HG03469 (cell line): ENCODE measurements around the gene KRTAP13-1.

Source experiments
- ATAC-seq: cut with Tn5 transposase; IDR thresholded peaks from one replicate; pipeline ENCODE4 v1.9.1; 2021; ENCODE audit warnings: mild to moderate bottlenecking, moderate library complexity, moderate number of reproducible peaks; ENCODE audit not compliant: unreplicated experiment

The KRTAP13-1 gene

DNA sequence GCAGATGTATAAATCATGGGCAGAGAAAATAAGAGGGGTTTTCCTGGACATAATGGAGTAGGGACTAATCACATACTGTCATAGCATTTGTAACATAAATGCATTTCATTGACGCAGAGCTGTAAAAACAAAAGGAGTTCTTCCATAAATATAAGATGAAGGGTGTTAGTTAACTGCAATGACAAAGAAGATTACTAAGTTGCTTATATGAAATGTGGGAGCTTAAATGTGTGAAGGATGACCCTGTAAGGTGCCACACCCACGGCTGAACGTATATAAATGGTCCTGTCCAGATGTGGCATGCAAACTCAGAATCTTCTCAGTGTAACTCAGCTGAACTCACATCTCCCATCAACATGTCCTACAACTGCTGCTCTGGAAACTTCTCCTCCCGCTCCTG lies at the start of gene KRTAP13-1:
Gene KRTAP13-1 (plus strand): TSS at position 301 of the 400 bp plus-strand sequence. CDS start 56 bp downstream, at position 357.
- ATAC-seq, result no peak

GRCh38 chr21:30348506-30348905 lies 47.3 kb upstream of the KRTAP13-1 start, which contains the start of gene KRTAP23-1:
Gene KRTAP23-1, minus strand, starts transcription at chr21:30348606. Its CDS starts 0 bp downstream, at chr21:30348606.
- ATAC-seq, result no peak

GRCh38 chr21:30349572-30349971 lies 46.3 kb upstream of the KRTAP13-1 start:
- ATAC-seq, result no peak

DNA sequence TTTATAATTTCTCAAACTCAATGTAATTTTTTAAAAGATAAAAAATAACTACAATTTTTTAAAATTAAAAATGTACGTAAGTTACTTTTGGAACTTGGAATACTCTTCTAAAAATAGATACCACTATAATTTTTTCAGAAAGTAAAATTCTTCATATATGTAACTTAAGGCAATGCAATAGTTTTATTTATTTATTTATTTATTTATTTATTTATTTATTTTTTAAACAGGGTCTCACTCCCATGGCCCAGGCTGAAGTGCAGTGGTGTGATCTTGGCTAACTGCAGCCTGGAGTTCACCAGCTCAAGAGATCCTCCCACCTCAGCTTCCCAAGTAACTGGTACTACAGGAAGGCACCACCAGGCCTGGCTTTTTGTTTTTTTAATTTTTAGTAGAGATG lies 44.3 kb upstream of the KRTAP13-1 start:
- no peak for ATAC-seq

- ATAC-seq, result no peak
Observed at GRCh38 chr21:30354308-30355005, 41.4 kb upstream of the KRTAP13-1 start.

- no peak for ATAC-seq
Observed at GRCh38 chr21:30355906-30356305, 39.9 kb upstream of the KRTAP13-1 start.

DNA sequence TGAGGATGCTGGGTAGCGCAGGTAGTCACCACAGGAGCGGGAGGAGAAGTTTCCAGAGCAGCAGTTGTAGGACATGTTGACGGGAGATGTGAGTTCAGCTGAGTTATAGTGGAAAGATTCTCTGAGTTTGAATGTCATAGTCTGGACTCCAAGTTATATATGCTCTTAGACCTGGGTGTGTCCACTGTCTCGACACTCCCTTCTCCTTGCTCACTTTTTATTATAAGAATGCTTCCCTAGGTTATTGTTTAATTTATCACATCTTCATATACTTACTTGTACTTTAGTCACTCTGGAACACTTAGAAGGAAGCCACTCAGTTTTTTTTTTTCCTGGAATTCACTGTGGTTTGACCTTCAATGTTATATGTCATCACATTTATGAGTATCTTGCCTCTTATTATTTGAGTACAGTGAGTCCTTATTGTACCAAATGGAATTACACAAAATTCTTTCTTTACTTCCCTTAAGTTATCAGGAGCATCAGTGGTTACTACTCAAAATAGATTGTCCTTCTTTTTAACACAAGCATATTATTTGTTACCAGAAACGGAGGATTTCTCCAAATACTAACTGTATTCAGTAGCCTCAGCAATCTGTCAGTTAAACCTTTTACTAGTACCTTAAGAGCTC lies 23.6 kb upstream of the KRTAP13-1 start, which contains the start of gene KRTAP13-2:
Gene KRTAP13-2 (minus strand): TSS at position 133 of the 632 bp plus-strand sequence. CDS start 58 bp downstream, at position 75.
- ATAC-seq, result no peak

GRCh38 chr21:30382201-30382600 lies 13.6 kb upstream of the KRTAP13-1 start:
- no peak for ATAC-seq

- ATAC-seq, result no peak
Observed at GRCh38 chr21:30391492-30392025, 4.3 kb upstream of the KRTAP13-1 start.

DNA sequence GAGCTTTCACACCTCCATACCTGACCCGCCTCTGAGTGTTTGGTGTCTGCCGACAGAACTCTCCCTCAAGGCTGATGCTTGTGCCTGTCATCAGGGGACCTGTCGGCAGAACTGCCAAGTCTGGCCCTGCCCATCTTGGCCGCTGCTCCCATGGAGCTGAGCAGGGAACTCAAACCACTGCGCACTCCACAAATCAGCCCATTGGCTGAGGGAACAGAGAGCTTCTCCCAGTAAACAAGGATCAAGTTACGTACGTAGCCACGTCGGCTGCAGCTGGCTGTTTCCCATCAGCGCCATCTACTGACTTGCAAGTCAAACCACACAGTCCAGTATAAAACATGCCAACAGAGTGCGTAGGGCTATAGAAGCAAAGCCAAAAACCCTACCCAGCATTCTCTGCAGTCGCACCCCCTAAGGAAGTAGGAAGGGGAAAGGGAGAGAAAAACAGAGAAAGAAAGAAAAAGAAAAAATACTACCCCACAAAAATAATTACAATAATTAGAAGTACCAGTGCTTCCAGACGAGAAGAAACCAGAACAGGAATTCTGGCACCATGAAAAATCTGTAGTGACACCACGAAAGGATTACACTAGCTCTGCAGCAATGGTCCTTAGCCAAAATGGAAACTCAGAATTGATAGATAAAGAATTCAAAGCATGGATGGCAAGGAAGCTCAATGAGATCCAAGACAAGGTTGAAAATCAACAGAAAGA lies 13.1 kb downstream of the KRTAP13-1 start:
- ATAC-seq, result no peak

GRCh38 chr21:30415993-30416392 lies 20.2 kb downstream of the KRTAP13-1 start:
- no peak for ATAC-seq

DNA sequence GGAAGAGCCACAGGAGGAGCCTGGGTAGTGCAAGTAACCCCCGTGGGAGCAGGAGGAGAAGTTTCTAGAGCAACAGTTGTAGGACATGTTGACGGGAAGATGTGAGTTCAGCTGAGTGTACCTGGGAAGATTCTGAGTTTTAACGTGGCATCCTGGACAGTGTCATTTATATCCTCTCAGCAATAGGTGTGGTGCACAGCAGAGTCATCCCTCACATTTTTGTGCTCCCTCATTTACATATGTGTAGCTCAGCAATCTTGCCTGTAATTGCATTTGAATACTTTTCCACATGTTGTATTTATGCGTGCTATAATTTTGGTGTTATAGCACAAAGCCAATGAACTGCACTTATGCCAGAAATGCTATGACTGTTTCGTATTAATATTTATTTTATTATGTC lies 30.0 kb downstream of the KRTAP13-1 start, which contains the start of gene KRTAP13-3:
Gene KRTAP13-3 (minus strand): TSS at position 101 of the 400 bp plus-strand sequence. CDS start 14 bp downstream, at position 87.
- ATAC-seq, result no peak

DNA sequence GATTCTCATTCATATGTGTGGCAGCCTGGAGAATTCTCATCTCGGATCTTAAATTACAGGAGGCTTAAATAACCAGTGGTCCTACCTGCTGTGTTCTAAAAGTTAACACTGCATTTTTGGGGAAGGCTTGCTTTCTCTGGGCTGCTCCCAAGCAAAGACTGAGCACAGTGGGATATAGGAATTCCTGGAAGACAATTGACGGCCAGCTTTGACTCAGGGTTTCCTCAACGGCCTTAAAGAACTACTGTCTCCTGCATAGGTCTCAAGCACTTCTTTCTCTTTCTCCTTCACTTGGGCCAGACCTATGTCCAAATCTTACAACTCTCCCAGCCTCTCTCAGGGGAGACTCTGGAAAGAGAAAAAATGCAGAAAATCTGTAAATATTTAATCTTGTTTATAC lies 30.9 kb downstream of the KRTAP13-1 start:
- ATAC-seq, result no peak

DNA sequence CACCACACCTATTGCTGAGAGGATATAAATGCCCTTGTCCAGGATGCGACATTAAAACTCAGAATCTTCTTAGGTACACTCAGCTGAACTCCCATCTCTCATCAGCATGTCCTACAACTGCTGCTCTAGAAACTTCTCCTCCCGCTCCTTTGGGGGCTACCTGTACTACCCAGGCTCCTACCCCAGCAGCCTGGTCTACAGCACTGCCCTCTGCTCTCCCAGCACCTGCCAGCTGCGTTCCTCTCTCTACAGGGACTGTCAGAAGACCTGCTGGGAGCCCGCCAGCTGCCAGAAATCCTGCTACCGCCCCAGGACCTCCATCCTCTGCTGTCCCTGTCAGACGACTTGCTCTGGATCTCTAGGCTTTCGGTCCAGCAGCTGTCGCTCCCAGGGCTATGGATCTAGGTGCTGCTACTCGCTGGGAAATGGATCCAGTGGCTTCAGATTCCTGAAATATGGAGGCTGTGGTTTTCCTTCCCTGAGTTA lies 34.4 kb downstream of the KRTAP13-1 start, which contains the start of gene KRTAP13-4:
Gene KRTAP13-4 (plus strand): TSS at position 51 of the 486 bp plus-strand sequence. CDS start 56 bp downstream, at position 107.
- ATAC-seq, result no peak

- peak; percentile 65 for ATAC-seq
Observed at GRCh38 chr21:30434033-30434631, 38.3 kb downstream of the KRTAP13-1 start.

DNA sequence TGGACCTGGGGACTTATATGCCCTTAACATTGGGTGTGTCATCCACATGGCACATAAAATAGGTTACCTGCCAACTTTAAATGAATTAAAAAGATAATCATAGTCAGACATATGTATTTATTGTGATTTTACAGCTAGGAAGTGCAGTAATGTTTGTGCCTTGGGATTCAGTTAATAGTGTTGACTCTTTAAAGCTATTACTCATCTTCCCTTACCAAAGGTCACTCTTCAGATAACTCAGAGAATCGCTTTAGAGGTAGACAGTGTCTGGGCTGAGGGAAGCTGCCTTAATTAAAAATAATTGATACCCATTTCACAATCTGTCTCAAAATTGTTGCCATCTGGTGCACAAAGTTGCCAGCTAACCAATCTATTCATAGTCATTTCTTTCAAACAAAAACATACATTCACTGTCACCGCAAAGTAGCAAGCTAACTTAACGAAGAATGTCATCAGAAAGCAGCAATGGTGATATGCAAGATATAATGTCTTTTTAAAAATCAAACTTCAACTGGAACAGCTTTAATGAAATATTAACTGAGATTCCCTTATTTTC lies 41.3 kb downstream of the KRTAP13-1 start:
- ATAC-seq, result no peak

- ATAC-seq, result no peak
Observed at GRCh38 chr21:30439975-30440374, 44.1 kb downstream of the KRTAP13-1 start, which contains the start of gene KRTAP15-1. Gene KRTAP15-1, plus strand, starts transcription at chr21:30440275. Its CDS starts 53 bp downstream, at chr21:30440328.

DNA sequence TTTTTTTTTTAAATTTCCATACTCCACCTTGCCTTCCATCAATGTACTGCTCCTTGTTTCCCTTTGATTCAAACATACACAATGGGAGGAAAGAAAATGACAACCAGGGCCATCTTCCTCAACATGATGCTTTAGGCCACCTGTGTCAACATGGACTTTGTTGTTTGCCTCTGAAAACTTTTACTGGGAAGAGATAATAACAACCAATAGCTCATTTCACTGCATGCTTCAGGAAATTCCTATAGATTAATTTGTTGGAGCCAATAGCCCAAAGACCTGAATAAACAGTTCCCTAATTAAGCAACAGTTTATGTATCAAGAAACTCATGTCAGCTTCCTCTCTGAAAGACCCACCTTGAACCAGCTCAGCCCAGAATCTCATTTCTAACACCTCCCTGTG lies 47.4 kb downstream of the KRTAP13-1 start:
- no peak for ATAC-seq

DNA sequence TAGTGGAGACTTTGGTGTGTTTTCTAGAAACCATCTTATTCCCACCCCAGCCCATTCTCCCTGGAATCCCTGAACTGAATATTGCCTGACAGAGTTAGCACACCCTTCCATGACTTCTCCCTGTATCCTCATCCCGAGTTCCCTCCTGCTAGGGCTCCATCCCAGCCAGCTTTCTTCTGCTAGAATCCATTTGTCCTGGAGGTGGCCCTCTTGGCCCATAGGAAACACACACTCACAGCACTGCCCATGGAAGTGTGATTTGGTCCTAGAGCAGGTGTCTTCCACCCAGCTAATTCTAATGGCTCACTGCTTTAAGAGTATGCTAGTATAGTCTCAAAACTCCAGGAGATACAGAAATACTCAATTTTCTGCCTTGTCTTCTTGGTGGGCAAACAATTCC lies 48.4 kb downstream of the KRTAP13-1 start:
- no peak for ATAC-seq
